ENCODE results near the gene ATRNL1. TPM values are rescaled to one million over a fixed set of nuclear protein-coding genes. Genes with fewer than 3 reads are reported as not detected.
A peak's percentile ranks its signal among the peaks of the same experiment; 100 is the strongest.

Gene ATRNL1, protein sequence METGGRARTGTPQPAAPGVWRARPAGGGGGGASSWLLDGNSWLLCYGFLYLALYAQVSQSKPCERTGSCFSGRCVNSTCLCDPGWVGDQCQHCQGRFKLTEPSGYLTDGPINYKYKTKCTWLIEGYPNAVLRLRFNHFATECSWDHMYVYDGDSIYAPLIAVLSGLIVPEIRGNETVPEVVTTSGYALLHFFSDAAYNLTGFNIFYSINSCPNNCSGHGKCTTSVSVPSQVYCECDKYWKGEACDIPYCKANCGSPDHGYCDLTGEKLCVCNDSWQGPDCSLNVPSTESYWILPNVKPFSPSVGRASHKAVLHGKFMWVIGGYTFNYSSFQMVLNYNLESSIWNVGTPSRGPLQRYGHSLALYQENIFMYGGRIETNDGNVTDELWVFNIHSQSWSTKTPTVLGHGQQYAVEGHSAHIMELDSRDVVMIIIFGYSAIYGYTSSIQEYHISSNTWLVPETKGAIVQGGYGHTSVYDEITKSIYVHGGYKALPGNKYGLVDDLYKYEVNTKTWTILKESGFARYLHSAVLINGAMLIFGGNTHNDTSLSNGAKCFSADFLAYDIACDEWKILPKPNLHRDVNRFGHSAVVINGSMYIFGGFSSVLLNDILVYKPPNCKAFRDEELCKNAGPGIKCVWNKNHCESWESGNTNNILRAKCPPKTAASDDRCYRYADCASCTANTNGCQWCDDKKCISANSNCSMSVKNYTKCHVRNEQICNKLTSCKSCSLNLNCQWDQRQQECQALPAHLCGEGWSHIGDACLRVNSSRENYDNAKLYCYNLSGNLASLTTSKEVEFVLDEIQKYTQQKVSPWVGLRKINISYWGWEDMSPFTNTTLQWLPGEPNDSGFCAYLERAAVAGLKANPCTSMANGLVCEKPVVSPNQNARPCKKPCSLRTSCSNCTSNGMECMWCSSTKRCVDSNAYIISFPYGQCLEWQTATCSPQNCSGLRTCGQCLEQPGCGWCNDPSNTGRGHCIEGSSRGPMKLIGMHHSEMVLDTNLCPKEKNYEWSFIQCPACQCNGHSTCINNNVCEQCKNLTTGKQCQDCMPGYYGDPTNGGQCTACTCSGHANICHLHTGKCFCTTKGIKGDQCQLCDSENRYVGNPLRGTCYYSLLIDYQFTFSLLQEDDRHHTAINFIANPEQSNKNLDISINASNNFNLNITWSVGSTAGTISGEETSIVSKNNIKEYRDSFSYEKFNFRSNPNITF (N-terminal part only)
- polyA plus RNA-seq = 47.8 and 51.9 TPM in 2 replicates
- polyA minus RNA-seq = 606 and 683 TPM in 2 replicates

DNA sequence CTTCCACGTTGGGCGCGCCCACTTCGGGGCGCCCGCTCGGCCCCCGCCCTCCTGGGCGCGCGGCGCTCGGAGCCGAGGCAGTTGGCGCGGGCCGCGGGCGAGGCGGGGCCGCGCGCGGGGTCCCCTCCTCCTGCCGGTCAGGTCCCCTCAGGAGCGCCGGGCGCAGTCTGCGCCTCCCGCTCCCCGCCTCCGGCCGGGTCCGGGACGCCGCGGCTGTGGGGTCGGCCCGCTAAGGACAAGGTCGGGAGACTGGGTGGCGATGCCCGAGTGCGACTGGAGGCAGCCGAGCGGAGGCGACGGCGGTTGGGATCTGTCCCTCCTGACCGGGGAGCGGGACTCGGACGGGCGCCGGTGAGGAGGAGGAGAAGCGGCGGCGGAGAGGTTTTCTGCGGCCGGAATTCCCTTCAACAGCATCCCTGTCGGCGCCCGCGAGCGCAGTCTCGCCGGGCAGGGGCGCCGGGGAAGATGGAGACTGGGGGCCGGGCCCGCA lies at the start of gene ATRNL1:
ATRNL1 (plus strand) TSS at position 80 of the 490 bp plus-strand sequence; CDS start at position 466, 386 bp downstream.
- H3K4me2 ChIP-seq (ENCODE audit: low read length) = peak within 1 kb of the TSS; percentile 90
- H3K79me2 ChIP-seq (replicated peaks; ENCODE audit: insufficient read depth, low read length) = peaks cover 41% of the 10 kb centered on the region
- TF ChIP-seq EP300 (conservative IDR thresholded peaks at IDR 0.05; ENCODE audit: poor library complexity, severe bottlenecking) (no peak), EZH2 (IDR thresholded peaks at IDR 0.05; ENCODE audit: borderline replicate concordance, insufficient read depth, low read length, poor library complexity, severe bottlenecking) (no peak), SMC3 (conservative IDR thresholded peaks at IDR 0.05; ENCODE audit: poor library complexity) (no peak), RAD21 (conservative IDR thresholded peaks at IDR 0.05) (no peak), TAF1 (IDR thresholded peaks at IDR 0.05; ENCODE audit: low read depth) (no peak), MXI1 (conservative IDR thresholded peaks at IDR 0.05; ENCODE audit: poor library complexity, severe bottlenecking) (no peak), POLR2AphosphoS5 (IDR thresholded peaks at IDR 0.05) (peak; percentile 12)
- TF ChIP-seq, protein P1, sequence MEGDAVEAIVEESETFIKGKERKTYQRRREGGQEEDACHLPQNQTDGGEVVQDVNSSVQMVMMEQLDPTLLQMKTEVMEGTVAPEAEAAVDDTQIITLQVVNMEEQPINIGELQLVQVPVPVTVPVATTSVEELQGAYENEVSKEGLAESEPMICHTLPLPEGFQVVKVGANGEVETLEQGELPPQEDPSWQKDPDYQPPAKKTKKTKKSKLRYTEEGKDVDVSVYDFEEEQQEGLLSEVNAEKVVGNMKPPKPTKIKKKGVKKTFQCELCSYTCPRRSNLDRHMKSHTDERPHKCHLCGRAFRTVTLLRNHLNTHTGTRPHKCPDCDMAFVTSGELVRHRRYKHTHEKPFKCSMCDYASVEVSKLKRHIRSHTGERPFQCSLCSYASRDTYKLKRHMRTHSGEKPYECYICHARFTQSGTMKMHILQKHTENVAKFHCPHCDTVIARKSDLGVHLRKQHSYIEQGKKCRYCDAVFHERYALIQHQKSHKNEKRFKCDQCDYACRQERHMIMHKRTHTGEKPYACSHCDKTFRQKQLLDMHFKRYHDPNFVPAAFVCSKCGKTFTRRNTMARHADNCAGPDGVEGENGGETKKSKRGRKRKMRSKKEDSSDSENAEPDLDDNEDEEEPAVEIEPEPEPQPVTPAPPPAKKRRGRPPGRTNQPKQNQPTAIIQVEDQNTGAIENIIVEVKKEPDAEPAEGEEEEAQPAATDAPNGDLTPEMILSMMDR (IDR thresholded peaks at IDR 0.05; ENCODE audit: poor library complexity, severe bottlenecking) = no peak
- TF ChIP-seq, protein P2, sequence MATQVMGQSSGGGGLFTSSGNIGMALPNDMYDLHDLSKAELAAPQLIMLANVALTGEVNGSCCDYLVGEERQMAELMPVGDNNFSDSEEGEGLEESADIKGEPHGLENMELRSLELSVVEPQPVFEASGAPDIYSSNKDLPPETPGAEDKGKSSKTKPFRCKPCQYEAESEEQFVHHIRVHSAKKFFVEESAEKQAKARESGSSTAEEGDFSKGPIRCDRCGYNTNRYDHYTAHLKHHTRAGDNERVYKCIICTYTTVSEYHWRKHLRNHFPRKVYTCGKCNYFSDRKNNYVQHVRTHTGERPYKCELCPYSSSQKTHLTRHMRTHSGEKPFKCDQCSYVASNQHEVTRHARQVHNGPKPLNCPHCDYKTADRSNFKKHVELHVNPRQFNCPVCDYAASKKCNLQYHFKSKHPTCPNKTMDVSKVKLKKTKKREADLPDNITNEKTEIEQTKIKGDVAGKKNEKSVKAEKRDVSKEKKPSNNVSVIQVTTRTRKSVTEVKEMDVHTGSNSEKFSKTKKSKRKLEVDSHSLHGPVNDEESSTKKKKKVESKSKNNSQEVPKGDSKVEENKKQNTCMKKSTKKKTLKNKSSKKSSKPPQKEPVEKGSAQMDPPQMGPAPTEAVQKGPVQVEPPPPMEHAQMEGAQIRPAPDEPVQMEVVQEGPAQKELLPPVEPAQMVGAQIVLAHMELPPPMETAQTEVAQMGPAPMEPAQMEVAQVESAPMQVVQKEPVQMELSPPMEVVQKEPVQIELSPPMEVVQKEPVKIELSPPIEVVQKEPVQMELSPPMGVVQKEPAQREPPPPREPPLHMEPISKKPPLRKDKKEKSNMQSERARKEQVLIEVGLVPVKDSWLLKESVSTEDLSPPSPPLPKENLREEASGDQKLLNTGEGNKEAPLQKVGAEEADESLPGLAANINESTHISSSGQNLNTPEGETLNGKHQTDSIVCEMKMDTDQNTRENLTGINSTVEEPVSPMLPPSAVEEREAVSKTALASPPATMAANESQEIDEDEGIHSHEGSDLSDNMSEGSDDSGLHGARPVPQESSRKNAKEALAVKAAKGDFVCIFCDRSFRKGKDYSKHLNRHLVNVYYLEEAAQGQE (IDR thresholded peaks at IDR 0.05; ENCODE audit: borderline replicate concordance) = peak; percentile 67
- no peaks in the 10 kb centered on the region for H4K20me1 ChIP-seq (ENCODE audit: insufficient read depth)
- H3K9ac ChIP-seq (ENCODE audit: low read length) = peak within 1 kb of the TSS; percentile 91
- peaks cover 6% of the 10 kb centered on the region for H3F3A ChIP-seq (ENCODE audit: insufficient read depth, low read length, poor library complexity, severe bottlenecking)
- H3K9me2 ChIP-seq (ENCODE audit: insufficient read depth, low read length) = no peaks in the 10 kb centered on the region
- peak within 1 kb of the TSS; percentile 92 for H2AFZ ChIP-seq (ENCODE audit: low read depth, low read length)
- H3K27me3 ChIP-seq (ENCODE audit: insufficient read depth, low read depth, low read length) = no peaks in the 10 kb centered on the region
- no peaks in the 10 kb centered on the region for H3K9me3 ChIP-seq (ENCODE audit: low read length)
- peak within 1 kb of the TSS; percentile 94 for H3K27ac ChIP-seq (ENCODE audit: low read length)
- H3K4me3 ChIP-seq (ENCODE audit: low read length) = peak within 1 kb of the TSS; percentile 88
- H3K36me3 ChIP-seq (ENCODE audit: insufficient read depth, low read length) = no peaks in the 10 kb centered on the region
